HepG2 (cell line): Measurements from ENCODE around the gene SMYD1. TPM values are rescaled to one million over a fixed set of nuclear protein-coding genes. Genes with fewer than 3 reads are reported as not detected.
A peak's percentile ranks its signal among the peaks of the same experiment; 100 is the strongest.

ENCODE experiments used
- ARID2 ChIP-seq: sonication (generic); formaldehyde crosslinking; IDR thresholded peaks from 2 replicates; pipeline ENCODE4 v1.8.1; 2022; ENCODE audit warnings: mild to moderate bottlenecking, missing genetic modification reagents, borderline replicate concordance
- HNF4A ChIP-seq: sonication (generic); formaldehyde crosslinking; IDR thresholded peaks from 2 replicates; pipeline ENCODE4 v1.4.0; 2020; ENCODE audit warnings: missing genetic modification reagents
- HOXA9 ChIP-seq: sonication (generic); formaldehyde crosslinking; IDR thresholded peaks from 2 replicates; pipeline ENCODE4 v1.8.1; 2022; ENCODE audit warnings: missing genetic modification reagents, mild to moderate bottlenecking, moderate library complexity, borderline replicate concordance
- LRRFIP1 ChIP-seq: sonication (generic); formaldehyde crosslinking; conservative IDR thresholded peaks from 2 replicates; pipeline ENCODE4 v1.4.0; 2020; ENCODE audit warnings: missing genetic modification reagents
- NKX3-1 ChIP-seq: sonication (generic); formaldehyde crosslinking; IDR thresholded peaks from 2 replicates; pipeline ENCODE4 v1.5.0; 2020; ENCODE audit warnings: missing genetic modification reagents
- PRDM4 ChIP-seq: sonication (generic); formaldehyde crosslinking; IDR thresholded peaks from 2 replicates; pipeline ENCODE4 v1.9.0; 2021; ENCODE audit warnings: missing genetic modification reagents, borderline replicate concordance
- REL ChIP-seq: sonication (generic); formaldehyde crosslinking; conservative IDR thresholded peaks from 2 replicates; pipeline ENCODE4 v1.8.0; 2022; ENCODE audit warnings: mild to moderate bottlenecking, missing genetic modification reagents, moderate library complexity
- REPIN1 ChIP-seq: sonication (generic); formaldehyde crosslinking; IDR thresholded peaks from 2 replicates; pipeline ENCODE4 v1.8.0; 2022; ENCODE audit warnings: missing genetic modification reagents, low read depth, mild to moderate bottlenecking, borderline replicate concordance
- STAG1 ChIP-seq: sonication (generic); formaldehyde crosslinking; IDR thresholded peaks from 2 replicates; pipeline ENCODE4 v1.4.0; 2020; ENCODE audit warnings: missing genetic modification reagents
- TERF1 ChIP-seq: sonication (generic); formaldehyde crosslinking; IDR thresholded peaks from 2 replicates; pipeline ENCODE4 v1.8.0; 2022; ENCODE audit warnings: mild to moderate bottlenecking, missing genetic modification reagents, moderate library complexity
- ZBTB42 ChIP-seq: sonication (generic); formaldehyde crosslinking; IDR thresholded peaks from 2 replicates; pipeline ENCODE4 v1.5.0; 2020; ENCODE audit warnings: mild to moderate bottlenecking, missing genetic modification reagents
- ZBTB44 ChIP-seq: sonication (generic); formaldehyde crosslinking; IDR thresholded peaks from 2 replicates; pipeline ENCODE4 v1.4.0; 2020; ENCODE audit warnings: missing genetic modification reagents
- ZNF333 ChIP-seq: sonication (generic); formaldehyde crosslinking; IDR thresholded peaks from 2 replicates; pipeline ENCODE4 v1.4.0; 2020; ENCODE audit warnings: mild to moderate bottlenecking, missing genetic modification reagents, borderline replicate concordance
- ZNF670 ChIP-seq: sonication (generic); formaldehyde crosslinking; IDR thresholded peaks from 2 replicates; pipeline ENCODE4 v1.8.0; 2022; ENCODE audit warnings: mild to moderate bottlenecking, missing genetic modification reagents, borderline replicate concordance
- ZXDC ChIP-seq: sonication (generic); formaldehyde crosslinking; IDR thresholded peaks from 2 replicates; pipeline ENCODE4 v1.5.0; 2020; ENCODE audit warnings: mild to moderate bottlenecking, missing genetic modification reagents
- ZZZ3 ChIP-seq: sonication (generic); formaldehyde crosslinking; IDR thresholded peaks from 2 replicates; pipeline ENCODE4 v1.4.0; 2020; ENCODE audit warnings: missing genetic modification reagents, mild to moderate bottlenecking, borderline replicate concordance
- polyA plus RNA-seq, 8 experiments: library from polyadenylated mRNA; depleted of rRNA in 3 of 8; stranded (reverse) in 7 of 8; unstranded in 1 of 8; fragments of >200 nt; fragmentation: Illumina TruSeq in 4 of 8; extraction: Trizol in 4 of 8; gene quantifications; 2 replicates each; pipeline versions ENCODE4 v1.2.1 to v1.2.3, GENCODE V29; 2011 to 2016; ENCODE audit warnings: low read depth in 4 of 8, missing spikeins in 1 of 8, mixed read lengths in 1 of 8; ENCODE audit not compliant: insufficient read depth in 1 of 8
- total RNA-seq, 5 experiments: library from RNA; depleted of rRNA; stranded (reverse); fragments of >200 nt; fragmentation: Illumina TruSeq; extraction: Trizol; gene quantifications; 2 replicates each; pipeline ENCODE4 v1.2.3, GENCODE V29; 2016; ENCODE audit warnings: low read depth in 1 of 5

The SMYD1 gene
- total and polyA plus RNA-seq, 2 of the 13 experiments (the other 11 are each of a cell fraction or from before 2014, with no cell fraction given), result not detected

GRCh38 chr2:88127888-88128653 is 60.4 kb downstream of the SMYD1 start, which contains the start of gene FABP1 (continued):
- TF ChIP-seq TERF1 (CRISPR knock-in tag) (no peak), NKX3-1 (CRISPR knock-in tag) (peak; percentile 15; the same call in 1 of the 2 replicates), ZNF333 (0 out of 2 replicates have a peak, but pooled peaks have one; percentile 37), REPIN1 (CRISPR knock-in tag) (peak; percentile 81; the same call in 1 of the 2 replicates), ZXDC (no peak; the same call in 1 of the 2 replicates), REL (CRISPR knock-in tag) (peak; percentile 91; the same call in 1 of the 2 replicates), HOXA9 (peak; percentile 83), ZBTB42 (CRISPR knock-in tag) (peak; percentile 87), ZBTB44 (CRISPR knock-in tag) (peak; percentile 95), ZZZ3 (CRISPR knock-in tag) (no peak; the same call in 1 of the 2 replicates), PRDM4 (peak; percentile 38; the same call in 1 of the 2 replicates), STAG1 (CRISPR knock-in tag) (peak; percentile 64), ARID2 (CRISPR knock-in tag) (peak; percentile 85), LRRFIP1 (CRISPR knock-in tag) (no peak), HNF4A (CRISPR knock-in tag) (peak; percentile 90), ZNF670 (peak; percentile 98)
